HG03175 (cell line): ENCODE measurements around the gene TNFAIP8L3.
A peak's percentile ranks its signal among the peaks of the same experiment; 100 is the strongest.

Experiments used
- ATAC-seq: cut with Tn5 transposase; IDR thresholded peaks from one replicate; pipeline ENCODE4 v1.9.1; 2021; ENCODE audit warnings: mild to moderate bottlenecking, moderate library complexity; ENCODE audit not compliant: unreplicated experiment

The TNFAIP8L3 gene

DNA sequence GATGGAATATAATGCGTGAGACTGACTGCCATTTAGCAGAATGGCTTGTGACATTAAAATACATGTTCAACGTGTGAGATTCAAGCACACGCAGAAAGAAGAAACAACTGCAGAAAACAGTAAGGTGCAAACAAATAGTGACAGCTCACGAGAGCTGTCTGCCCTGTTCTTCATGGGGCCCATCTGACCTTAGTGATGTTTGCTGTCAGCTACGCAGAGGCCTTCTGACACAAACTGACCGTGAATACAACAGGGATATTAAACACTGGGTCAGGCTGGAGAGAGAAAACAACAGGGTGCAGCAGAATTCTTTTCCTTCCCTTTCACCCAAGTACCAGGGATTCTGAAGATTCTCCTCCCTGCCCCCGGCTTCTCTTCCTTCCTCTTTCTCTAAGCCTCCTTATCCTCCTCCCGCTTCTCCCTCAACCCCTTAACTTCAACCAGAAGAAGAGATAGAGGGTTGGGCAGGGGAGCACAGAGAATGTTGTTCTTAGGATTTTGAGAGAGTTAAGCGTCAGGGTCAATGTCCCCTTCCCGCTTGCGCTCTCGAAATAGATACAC is 2.1 kb downstream of the TNFAIP8L3 start:
- ATAC-seq, result no peak

DNA sequence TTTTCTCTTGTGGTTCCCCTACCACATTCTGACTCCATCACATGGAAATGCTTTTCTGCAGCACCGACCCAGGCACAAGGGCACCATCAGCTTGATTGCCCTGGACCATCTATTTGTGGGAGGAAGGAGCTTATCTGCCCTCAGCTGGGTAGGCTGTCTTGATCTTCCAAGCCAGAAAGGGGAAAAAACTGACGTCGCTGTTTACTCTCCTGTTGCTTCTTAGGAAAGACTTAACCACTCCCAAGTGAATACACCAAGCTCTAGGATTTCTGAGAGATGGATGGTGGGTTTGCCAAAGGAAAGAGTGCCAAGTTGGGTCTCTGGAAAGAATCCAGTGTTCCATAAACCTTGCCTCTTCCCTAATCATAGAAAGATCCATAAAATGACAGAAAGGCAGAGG is 4.0 kb downstream of the TNFAIP8L3 start:
- no peak for ATAC-seq

DNA sequence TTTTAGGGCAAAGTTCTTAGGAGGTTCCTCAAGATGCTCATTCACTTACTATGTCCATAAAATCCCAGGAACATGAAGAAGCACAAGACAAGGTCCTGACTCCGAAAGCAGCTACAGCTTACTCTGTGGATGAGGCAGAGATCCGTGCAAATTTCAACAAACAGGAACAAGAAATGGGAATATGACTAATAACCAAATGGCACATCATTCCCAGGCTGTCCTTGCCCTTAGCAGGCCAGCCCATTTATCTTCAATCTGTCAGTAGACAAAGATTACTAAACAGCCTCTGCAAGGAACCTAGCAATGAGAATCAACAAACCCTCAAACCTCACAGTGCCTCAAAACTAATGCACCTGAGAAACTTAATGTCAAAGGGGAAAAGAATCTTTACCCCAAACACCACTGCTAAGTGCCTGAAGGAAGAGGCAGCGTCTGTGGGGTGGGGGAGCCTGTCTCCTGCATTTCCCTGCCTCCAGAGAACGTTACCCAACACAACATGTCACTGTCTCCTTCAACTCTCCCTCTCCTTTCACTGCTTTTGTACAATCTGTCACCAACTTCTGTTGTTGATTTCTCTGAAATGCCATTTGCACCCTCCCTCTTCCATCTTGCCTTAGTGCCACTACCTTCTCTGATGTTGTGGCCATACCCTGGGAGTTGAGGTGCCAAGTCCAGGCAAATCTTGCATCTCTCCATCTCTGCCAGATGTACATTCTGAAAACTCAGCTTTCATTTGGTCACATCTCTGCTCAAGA is 4.8 kb downstream of the TNFAIP8L3 start:
- ATAC-seq, result no peak

DNA sequence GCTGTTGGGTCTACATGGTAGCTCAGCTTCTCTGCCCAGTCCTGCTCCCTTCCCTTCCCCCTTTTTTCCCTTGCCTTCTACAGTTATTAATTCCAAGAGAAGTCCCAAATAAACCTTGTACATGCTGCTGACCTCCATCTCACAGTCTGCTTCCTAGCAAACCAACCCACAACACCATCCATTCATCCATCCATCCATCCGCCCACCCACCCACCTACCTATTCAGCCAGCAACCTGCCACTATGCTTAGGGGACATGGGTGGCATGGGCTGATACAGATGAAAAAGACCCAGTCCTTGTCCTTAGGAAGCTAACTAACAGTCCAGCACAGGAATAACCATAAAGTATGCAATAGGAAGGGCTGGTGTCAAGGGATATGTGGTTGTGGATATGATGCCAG is 5.7 kb downstream of the TNFAIP8L3 start:
- no peak for ATAC-seq

DNA sequence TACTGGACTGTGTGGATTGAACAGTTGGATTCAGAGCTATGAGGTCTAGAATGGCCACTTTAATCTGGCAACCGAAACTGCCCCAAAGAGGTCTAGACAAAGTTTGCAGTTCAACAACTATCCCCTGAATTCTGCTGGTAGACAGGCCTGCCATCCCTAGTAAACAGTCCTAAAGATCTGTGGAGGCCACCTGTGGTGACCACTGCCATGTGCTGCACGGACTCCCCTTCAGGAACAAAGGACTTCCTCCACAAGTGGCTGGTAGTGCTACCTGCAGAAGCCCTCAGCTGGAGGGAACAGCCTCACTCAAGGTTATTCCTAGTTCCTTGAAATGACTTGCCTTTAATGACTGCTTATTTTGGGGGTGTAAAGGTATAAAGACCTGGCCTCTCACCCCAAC is 6.1 kb downstream of the TNFAIP8L3 start:
- ATAC-seq, result no peak

DNA sequence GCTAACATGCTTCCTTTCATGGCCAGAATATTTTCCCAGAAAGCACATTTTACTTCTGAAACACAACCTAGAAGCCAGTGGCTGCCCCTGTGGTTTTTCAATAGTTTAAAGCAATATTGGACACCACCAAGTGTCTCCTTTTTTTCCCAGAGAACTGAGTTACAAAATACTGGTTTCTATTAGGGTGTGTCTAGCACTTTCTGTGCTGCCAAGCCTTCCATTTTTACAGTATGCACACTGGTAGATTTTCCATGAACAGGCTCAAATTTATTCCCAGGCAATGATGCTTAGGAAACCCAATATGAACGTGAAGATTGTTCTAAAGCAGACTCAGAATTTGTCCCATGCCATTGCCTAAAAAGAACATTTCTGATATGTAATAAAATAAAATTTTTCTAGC is 7.2 kb downstream of the TNFAIP8L3 start:
- no peak for ATAC-seq

DNA sequence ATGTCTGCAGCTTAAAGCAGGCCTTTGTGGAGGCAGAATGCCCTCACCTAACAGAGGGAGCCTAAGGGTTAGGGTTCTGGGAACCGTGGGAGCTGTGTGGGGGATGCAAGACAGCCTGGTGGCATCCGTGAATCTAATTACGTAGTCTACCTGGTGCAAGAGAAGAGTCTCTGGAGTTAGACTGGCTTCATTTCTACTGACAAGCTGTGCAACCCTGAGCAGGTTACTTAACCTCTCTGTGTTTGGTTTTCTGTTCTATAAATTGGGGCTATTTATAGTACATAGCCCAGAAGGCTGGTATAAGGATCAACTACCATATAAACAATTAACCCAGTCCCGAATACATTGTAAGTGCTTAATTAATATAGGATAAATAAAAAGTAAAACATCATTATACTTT is 8.3 kb downstream of the TNFAIP8L3 start:
- no peak for ATAC-seq

DNA sequence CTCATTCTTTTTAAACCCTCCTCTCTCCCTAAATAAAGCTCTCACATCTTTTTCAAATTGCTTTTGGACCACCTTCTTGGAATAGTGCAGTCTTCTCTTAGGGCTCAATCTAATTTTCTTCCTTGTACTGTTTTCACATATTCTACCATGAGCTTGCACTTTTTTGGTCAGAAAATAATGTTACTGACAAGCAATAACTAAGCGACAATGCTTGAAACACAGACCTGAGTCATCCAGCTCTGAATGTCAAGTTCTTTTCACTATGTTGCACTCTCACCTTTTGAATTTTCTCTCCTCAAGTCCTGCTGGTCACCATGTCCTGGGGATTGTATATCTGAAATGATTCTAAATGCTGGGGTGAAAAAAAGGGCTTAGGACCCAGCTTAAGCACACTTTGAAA is 8.9 kb downstream of the TNFAIP8L3 start:
- no peak for ATAC-seq

DNA sequence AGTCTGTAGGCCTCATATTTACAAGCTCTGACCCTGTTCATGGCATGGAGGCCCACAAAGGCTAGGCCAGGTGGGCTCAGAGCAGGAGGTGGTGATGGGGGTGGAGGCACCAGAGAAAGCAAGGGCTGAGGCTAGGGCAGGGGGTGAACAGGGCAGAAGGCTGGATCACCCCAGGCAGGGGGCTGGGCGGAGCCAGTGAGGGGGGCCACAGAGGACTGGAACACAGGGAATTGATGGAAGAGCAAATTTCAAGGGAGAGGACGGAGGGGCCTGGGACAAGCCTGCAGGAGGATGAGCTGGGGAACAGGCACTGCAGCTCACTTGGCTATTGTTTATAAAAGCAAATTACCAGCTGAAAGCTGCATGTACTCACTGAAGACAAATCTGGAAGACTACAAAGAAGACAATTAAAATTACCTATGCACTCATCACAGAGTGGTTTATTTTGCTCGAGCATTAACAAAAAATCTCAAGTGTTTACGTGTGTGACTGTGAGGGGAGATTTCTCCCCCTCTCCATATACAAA is 11.0 kb downstream of the TNFAIP8L3 start:
- ATAC-seq, result no peak

DNA sequence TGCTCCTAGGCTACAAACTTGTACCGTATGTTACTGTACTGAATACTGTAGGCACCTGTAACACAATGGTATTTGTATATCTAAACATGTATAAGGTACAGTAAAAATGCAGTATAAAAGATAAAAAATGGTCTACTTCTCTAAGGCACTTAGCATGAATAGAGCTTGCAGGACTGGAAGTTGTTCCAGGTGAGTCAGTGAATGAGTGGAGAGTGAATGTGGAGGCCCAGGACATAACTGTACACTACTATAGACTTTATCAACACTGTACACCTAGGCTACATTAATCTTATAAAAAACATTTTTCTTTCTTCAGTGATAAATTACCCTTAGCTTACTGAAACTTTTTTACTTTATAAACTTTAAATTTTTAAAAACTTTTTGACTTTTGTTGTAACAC is 12.5 kb downstream of the TNFAIP8L3 start:
- ATAC-seq, result no peak

DNA sequence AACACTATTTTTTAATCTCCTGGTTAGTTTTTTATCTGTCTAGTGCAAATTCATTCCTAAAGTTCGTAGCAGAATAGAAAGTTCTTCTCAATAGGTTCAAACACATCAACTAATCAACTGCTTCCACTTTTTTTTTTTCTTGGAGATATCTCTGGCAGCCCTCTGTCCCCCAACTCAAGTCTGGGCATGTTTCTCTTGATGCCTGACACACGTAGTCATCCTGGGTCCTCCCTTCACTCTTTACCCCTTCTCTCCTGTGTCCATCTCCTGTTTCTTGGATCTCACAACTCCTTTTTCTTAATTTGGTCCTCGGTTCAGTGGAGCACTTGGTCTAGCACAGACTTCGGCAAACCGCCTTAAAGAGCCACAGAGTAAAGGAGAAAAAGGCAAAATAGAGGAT is 14.4 kb downstream of the TNFAIP8L3 start:
- ATAC-seq, result no peak

DNA sequence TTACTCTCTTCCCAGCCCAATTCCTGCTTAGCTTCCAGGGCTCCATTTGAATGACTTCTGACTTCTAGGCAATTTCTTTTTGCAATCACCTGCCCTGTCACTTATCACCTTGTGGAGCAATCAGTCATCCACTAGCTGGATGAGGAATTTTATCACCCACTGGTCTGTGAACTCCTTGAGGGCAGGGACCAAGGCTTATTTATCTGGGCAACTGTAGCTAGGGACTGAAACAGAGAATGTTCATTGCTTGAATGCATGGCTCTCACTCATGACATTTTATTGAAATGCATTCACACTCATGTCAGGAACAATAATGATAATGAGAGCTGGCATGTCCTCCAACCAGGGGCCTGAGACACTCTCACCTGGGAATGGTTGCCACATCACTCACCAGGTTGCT is 15.5 kb downstream of the TNFAIP8L3 start:
- ATAC-seq, result no peak

DNA sequence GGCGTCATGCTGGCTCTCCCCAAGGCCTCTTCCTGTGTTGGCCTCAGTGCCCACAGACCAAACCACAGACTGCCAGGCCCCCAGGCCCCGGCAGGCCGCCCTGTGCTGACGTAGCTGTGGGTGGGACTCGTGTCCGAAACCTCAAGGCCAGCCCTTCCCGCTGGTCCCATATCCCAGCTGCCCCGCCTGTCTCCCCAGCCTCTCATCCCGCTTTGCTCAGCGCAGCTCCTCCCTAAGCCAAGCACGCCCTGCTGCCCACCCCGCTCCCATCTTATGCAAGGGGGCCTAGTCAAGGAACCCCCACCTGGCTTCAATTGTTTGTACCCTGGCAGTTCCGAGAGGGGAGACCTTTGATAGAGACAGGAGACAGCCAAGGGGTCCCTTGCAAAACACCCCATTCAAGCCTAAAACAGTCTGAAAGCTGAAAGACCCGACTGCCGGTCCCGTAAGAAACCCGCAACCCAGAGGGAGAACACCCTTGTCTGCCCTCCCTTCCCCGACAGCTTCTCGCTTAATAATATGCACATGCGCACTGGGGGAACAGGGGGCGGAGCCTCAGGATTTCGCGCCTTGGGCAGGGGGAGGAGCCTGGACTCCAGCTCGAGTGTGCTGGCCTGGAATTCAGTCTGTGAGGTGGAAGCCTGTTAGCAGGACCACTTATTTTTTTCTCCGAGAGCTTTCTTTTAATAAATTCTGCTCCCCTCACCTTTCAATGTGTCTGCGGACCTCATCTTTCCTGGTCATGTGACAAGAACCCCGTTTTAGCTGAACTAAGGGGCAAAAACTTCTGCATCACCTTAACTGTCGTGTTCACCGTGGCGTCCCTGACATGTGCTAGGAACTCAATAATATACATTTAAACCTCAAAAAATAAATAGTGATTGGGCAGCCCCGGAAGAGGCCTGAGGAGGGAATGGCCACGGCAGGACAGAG is 17.2 kb downstream of the TNFAIP8L3 start:
- ATAC-seq, result peak; percentile 67

DNA sequence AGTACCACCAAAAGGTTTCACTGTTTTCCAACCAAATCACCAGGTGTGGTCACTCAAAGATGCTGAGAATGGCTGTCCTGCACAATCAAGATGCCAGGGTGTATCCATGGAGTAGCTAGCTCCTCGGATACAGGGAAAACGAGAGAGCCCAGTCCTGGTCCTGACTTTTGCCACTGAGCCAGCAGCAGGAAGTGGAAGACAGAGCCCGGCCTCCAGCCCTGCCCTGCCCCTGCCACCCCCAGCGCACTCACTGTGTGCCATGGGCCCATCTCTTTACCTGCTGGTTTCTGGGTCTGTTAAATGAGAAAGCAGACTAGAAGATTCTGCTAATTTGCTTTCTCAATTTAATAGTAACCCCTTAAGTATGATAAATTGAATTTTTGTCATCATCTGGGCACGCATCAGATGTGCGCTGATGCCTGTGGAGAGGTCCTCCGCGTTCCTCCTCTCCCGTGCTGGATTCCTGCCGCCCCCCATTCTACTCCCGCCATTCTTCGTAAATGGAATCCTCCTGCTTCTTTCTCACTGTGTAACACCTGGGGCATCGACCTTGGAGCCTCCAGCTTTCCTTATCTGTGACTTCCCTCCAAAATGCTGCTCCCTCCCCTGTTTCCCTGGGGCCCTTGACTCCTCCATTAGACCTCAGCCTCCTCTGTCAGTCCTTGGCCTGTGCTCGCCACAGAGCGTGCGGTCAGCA is 18.0 kb downstream of the TNFAIP8L3 start:
- no peak for ATAC-seq

DNA sequence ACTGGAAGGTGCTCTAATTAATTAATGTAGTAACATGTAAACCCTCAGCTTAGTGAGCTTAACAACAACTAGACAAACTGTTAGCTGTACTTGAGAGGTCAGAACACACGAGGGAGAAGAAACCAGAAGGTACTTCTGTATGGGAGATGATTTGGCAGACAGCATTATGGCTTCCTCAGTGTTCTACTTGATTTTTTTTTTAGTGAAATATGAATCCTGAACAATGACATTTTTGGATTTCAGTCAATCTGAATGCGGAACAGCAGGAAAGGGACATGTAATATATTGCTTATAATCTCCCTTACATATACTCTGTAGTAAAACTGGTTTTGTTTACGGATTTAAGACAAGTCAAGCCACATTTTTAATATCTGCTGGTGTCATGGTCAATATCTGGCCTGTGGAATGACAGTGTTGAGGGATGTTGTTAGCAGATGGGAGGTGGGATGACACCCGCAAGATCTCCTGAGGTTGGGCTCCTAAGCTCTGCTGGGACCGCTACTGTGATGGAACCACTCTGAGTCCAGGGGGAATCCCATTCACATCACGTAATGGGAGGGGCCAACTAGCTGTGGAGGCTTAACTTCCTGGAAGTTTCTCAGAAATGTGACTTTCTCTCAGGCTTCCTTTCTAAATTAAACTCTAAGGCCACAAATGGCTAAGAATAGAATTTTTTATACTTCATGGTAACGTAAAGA is 18.7 kb downstream of the TNFAIP8L3 start:
- ATAC-seq, result no peak

DNA sequence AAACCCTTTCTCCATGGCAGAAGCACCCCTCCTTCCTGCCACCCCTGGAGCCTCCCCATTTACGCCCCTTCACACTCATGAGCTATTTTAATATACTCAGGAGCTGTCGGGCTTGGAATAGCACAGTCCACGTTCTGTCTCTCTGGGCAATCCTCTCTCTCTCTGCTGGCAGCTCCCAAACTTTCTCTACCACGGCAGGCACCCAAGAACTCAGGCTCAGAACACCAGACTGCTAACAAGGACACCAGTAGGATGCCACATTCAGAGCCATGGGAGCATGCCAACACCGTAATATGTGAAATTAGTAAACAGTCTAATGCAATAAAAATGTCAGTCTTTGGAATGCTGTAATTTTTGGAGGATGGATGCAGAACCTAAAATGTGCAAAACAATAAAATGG is 19.3 kb downstream of the TNFAIP8L3 start:
- no peak for ATAC-seq

DNA sequence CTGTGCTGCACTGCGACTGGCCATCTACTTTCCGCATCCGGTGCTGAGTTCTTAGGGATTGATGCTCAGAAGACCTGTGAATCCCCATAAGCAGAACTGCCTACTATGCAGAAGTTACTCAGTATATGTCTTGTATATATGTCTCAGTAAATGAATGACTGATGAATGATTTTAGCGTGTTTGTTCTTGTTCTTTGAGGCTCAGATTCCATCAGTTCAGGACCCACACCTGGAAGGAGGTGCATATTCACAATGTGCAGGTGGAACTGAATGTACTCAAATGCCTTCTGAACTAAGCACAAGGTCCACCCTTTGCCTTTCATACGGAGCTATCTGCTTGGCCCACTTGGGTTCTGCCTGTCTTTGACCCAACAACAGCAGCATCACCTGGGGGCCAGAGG is 19.8 kb downstream of the TNFAIP8L3 start:
- no peak for ATAC-seq

DNA sequence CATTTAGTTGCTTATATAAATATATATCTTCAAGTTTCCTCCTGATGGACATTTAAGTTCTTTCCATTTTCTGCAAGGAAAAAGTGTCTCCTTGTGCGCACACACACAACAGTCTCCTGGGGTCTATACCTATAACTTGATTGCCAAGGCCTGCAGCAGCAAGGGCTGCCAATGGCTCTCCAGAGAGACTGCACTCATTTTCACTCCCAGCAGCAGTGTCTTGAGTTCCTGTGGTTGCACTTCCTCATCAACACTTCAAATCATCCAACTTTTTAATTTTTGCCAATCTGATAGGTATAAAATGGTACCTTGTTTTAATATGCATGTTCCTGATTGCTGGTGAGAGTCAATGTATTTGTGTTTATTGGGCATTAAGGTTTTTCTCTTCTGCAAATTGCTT is 23.1 kb downstream of the TNFAIP8L3 start:
- ATAC-seq, result no peak

DNA sequence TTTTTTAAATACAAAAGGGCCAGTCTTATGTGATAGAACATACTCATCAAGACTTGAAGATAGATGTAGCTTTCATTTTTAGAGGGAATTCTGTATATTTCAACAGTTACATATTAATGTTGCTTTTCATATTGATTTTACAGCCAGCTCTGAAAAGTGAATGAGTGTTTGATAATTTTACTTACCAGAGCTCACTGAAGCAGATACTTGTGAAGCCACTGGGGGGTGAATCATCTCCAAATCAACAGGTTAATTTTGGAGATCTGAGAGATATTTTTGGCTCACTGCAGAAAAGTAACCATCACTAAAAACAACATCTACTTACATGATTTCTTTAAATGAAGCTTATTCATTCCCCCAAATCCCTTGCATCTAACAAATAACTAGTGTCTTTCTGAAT is 24.7 kb downstream of the TNFAIP8L3 start:
- ATAC-seq, result peak; percentile 46

DNA sequence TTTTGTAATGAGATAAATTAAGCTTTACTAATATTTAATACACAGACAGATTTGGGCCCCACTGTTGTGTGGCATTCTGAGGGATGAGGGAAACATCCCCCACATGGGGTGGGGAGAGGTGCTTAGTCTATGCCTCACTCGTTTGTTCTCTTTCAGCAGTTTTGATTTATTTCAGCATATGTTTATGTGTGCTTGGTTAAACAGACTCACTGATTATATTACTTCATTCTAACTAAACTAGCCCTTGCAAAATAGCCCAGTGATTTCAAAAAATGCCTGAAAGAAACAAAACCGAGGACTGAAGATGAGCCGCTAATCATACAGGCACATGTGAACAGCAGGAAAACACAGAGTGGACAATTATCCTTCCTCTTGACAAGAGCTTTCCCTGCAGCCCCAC is 27.2 kb downstream of the TNFAIP8L3 start:
- ATAC-seq, result no peak
